Testis (tissue), 3 donors: ENCODE results near the gene CLIP1. TPM values are rescaled to one million over a fixed set of nuclear protein-coding genes. Genes with fewer than 3 reads are reported as not detected.

Experiments used
- DNase-seq: peaks from one replicate; pipeline ENCODE4 v3.0.0-alpha.2; 2019
- H3K27ac ChIP-seq, 2 donors: fragments of 200-600 bp; sonication (generic); one replicate each; pipeline ENCODE4 v1.5.1; 2019
- H3K27me3 ChIP-seq: fragments of 200-600 bp; sonication (generic); one replicate; pipeline ENCODE4 v1.5.1; 2019
- H3K36me3 ChIP-seq: fragments of 200-600 bp; sonication (generic); one replicate; pipeline ENCODE4 v1.5.1; 2017; ENCODE audit warnings: low read depth; ENCODE audit errors: missing control alignments
- H3K4me1 ChIP-seq: fragments of 200-600 bp; sonication (generic); one replicate; pipeline ENCODE4 v1.5.1; 2019
- H3K4me3 ChIP-seq, 2 donors: fragments of 200-600 bp; sonication (generic); one replicate each; pipeline ENCODE4 v1.5.1; 2017 to 2019
- H3K9me3 ChIP-seq: fragments of 200-600 bp; sonication (generic); one replicate; pipeline ENCODE4 v1.5.1; 2017
- CTCF ChIP-seq, 3 experiments: fragments of 450-650 bp in 2 of 3; fragments of 200-600 bp in 1 of 3; sonication (generic) in 1 of 3; IDR thresholded peaks; one replicate each; pipeline ENCODE4 v1.5.1; 2016 to 2019; ENCODE audit warnings: antibody characterized with exemption in 3 of 3, mild to moderate bottlenecking in 2 of 3, moderate library complexity in 1 of 3
- POLR2A ChIP-seq: fragments of 450-650 bp; IDR thresholded peaks from one replicate; pipeline ENCODE4 v1.6.1; 2017; ENCODE audit warnings: antibody characterized with exemption, mild to moderate bottlenecking, moderate library complexity
- WGBS, 2 donors: methylation state at CpG; one replicate each; pipeline ENCODE4 v1.1.5; 2018; 5-methylcytosine and 5-hydroxymethylcytosine counted together
- intact Hi-C: fragments of 100-400 bp; cut with DNase I; formaldehyde crosslinking; loops from one replicate; pipeline ENCODE4 v1.15.1; 2023; ENCODE audit warnings: low total_unique reads
- polyA plus RNA-seq: library from polyadenylated mRNA; stranded (reverse); fragments of 350-450 nt; fragmentation: Illumina TruSeq; extraction: RNeasy Lipid Tissue Mini Kit (QIAGEN cat#74804); gene quantifications from one replicate; pipeline ENCODE4 v1.2.3, GENCODE V29; 2014; ENCODE audit warnings: low read depth, low replicate concordance; ENCODE audit not compliant: insufficient read depth
- total RNA-seq, 2 donors: library from RNA; depleted of rRNA; stranded (reverse); fragments of >200 nt; gene quantifications; one replicate each; pipeline ENCODE4 v1.2.3, GENCODE V29; 2016

Gene CLIP1
- total and polyA plus RNA-seq, 3 donors from 2014 or later = 25.1 to 66.5 (median 51.9) TPM

DNA sequence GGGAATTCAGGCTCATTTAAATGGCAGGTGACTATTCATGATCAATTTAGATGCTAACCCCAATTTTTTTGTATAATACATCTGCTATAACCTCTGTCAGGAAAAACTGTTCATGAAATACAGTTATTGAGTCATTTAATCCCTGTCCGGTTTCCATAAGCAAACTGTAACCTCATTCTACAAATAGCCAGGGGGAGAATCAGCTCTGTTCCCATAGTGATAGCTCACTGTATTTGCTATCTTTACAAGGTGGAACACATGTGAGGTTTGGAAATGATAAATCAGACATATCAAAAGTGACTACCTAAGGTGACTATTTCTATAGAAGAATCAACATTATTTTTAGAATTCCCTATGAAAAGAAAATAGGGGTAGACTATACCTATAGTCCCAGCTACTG, 117.5 kb downstream of the CLIP1 start:
- intact Hi-C loops = no loop called here
- no peak overlapping the region for H3K27ac ChIP-seq
- 89 to 93% methylated on average over 1 of the region's 1 CpG for WGBS, 2 donors
- H3K27me3 ChIP-seq = no peaks in the 10 kb centered on the region
- TF ChIP-seq POLR2A = no peak
- TF ChIP-seq CTCF (IDR thresholded peaks at IDR 0.05) = no peak
- DNase-seq = no peak
- no peaks in the 10 kb centered on the region for H3K9me3 ChIP-seq
- no peaks in the 10 kb centered on the region for H3K4me1 ChIP-seq
- H3K4me3 ChIP-seq = no peak overlapping the region
- H3K36me3 ChIP-seq = no peaks in the 10 kb centered on the region

- 58 to 64% methylated on average over 4 of the region's 4 CpGs for WGBS, 2 donors
- DNase-seq = no peak
- Histone ChIP-seq H3K4me1 (no peaks in the 10 kb centered on the region), H3K9me3 (no peaks in the 10 kb centered on the region), H3K4me3 (no peak overlapping the region), H3K27me3 (no peaks in the 10 kb centered on the region), H3K27ac (no peak overlapping the region), H3K36me3 (no peaks in the 10 kb centered on the region)
- intact Hi-C loops = no loop called here
- TF ChIP-seq CTCF (IDR thresholded peaks at IDR 0.05) (no peak), POLR2A (no peak)
These were observed 119.4 kb downstream of the CLIP1 start for GRCh38 chr12:122303068-122303467.

DNA sequence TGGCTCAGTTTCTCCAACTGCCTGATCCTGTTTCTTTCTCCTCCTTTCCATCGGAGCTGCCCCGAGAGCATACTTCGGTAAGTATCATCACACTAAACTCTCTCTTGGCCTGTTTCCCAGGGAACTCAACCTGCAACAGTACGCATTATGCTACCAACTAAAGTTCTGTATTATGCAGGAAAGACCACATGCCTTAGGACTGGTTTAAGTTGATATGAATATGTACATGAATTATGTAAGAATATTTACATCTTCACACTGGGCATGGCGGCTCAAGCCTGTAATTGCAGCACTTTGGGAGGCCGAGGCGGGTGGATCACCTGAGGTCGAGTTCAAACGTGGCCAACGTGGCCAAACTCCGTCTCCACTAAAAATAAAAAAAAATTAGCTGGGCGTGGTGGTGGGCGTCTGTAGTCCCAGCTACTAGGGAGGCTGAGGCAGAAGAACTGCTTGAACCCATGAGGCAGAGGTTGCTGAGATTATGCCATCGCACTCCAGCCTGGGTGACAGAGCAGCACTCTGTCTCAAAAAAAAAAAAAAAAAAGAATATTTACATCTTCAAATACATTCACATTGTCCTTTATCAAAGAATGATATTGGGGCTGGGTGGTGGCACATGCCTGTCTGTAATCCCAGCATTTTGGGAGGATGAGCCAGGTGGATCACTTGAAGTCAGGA, 124.3 kb downstream of the CLIP1 start:
- no peak for TF ChIP-seq CTCF (IDR thresholded peaks at IDR 0.05)
- TF ChIP-seq POLR2A = no peak
- intact Hi-C loops = no loop called here
- H3K4me1 ChIP-seq = no peaks in the 10 kb centered on the region
- DNase-seq = no peak
- H3K4me3 ChIP-seq = no peak overlapping the region
- no peaks in the 10 kb centered on the region for H3K27me3 ChIP-seq
- H3K36me3 ChIP-seq = no peaks in the 10 kb centered on the region
- H3K27ac ChIP-seq = no peak overlapping the region
- 94 to 95% methylated on average over 14 of the region's 14 CpGs for WGBS, 2 donors
- H3K9me3 ChIP-seq = no peaks in the 10 kb centered on the region

DNA sequence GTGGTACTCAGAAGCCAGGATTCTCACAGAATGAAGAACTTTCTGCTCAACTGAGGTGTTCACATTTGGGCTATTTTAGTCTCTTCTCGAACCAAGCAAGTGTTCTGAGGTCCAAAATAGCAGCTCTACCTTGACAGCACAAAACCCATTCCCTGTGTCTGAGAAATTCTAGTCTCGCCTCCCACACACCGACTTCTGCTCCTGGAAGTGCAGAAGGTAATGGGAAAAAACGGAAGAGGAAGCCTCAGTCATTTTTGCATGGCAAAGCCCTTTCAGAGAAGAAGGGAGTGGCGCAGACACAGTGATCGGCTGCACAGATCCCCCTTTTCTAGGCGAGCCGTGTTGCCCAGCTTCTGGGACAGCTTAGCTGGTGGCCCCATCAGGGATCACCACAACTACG, 125.0 kb downstream of the CLIP1 start:
- 93 to 95% methylated on average over 9 of the region's 9 CpGs for WGBS, 2 donors
- intact Hi-C loops = no loop called here
- H3K4me3 ChIP-seq = no peak overlapping the region
- TF ChIP-seq CTCF (IDR thresholded peaks at IDR 0.05) (no peak), POLR2A (no peak)
- no peaks in the 10 kb centered on the region for H3K36me3 ChIP-seq
- no peaks in the 10 kb centered on the region for H3K9me3 ChIP-seq
- H3K27ac ChIP-seq = no peak overlapping the region
- no peak for DNase-seq
- H3K27me3 ChIP-seq = no peaks in the 10 kb centered on the region
- no peaks in the 10 kb centered on the region for H3K4me1 ChIP-seq

GRCh38 chr12:122295877-122296276, 126.6 kb downstream of the CLIP1 start:
- Histone ChIP-seq H3K4me3 (no peak overlapping the region), H3K36me3 (no peaks in the 10 kb centered on the region), H3K9me3 (no peaks in the 10 kb centered on the region), H3K4me1 (no peaks in the 10 kb centered on the region), H3K27me3 (no peaks in the 10 kb centered on the region), H3K27ac (no peak overlapping the region)
- no peak for TF ChIP-seq POLR2A
- no peak for TF ChIP-seq CTCF (IDR thresholded peaks at IDR 0.05)
- intact Hi-C loops = no loop called here
- no peak for DNase-seq
